HCT116 (cell line): ENCODE measurements around the gene BBS12. TPM values are rescaled to one million over a fixed set of nuclear protein-coding genes. Genes with fewer than 3 reads are reported as not detected.

Source experiments
- ATAC-seq: fragments of 200-7000 bp; cut with Tn5 transposase; 2 replicates; pipeline ENCODE4 v1.9.1; 2020; ENCODE audit warnings: mild to moderate bottlenecking, moderate library complexity
- BruUV-seq: library from RNA; stranded (reverse); fragments of 400-500 nt; replicated peaks from 2 replicates; lab custom pipeline; 2021; lab: Mats Ljungman, UMichigan
- CTCF ChIA-PET: fragments of 300-600 bp; sonication (Branson Sonifier 250); formaldehyde crosslinking; loops from one replicate; lab custom pipeline; 2021; ENCODE audit warnings: antibody characterized with exemption; lab: Charles Lee
- POLR2A ChIA-PET: fragments of 300-600, 350-600 bp; sonication (Branson Sonifier 250); formaldehyde crosslinking; loops from one replicate; lab custom pipeline; 2021; ENCODE audit warnings: antibody characterized with exemption; lab: Charles Lee
- RAD21 ChIA-PET, 2 experiments: fragments of 300-600 bp; sonication (Branson Sonifier 250); formaldehyde crosslinking; loops; one replicate each; lab custom pipeline; 2023; ENCODE audit warnings: low total read pairs in 2 of 2; ENCODE audit not compliant: uncharacterized antibody in 2 of 2, unreplicated experiment in 2 of 2, low non-redundant PET in 1 of 2; lab: Charles Lee
- DNase-seq: peaks from one replicate; pipeline ENCODE4 v3.0.0-alpha.2; 2010; ENCODE audit warnings: low read depth, low spot score
- H2AFZ ChIP-seq: fragments of 200-600 bp; shearing (Covaris generic), sonication (generic); 2 replicates; pipeline ENCODE4 v1.6.1; 2017; ENCODE audit warnings: low read depth, mixed run types, mixed read lengths, antibody characterized with exemption, low read length; ENCODE audit not compliant: poor library complexity, severe bottlenecking
- H3K27ac ChIP-seq: 2 replicates; pipeline ENCODE4 v1.5.1; 2012; ENCODE audit warnings: low read depth, low read length
- H3K27me3 ChIP-seq: fragments of 200-600 bp; sonication (generic); 2 replicates; pipeline ENCODE4 v1.6.1; 2016; ENCODE audit warnings: mixed run types, low read length, mixed read lengths; ENCODE audit not compliant: insufficient read depth
- H3K36me3 ChIP-seq, 2 experiments: fragments of 200-500 bp in 1 of 2; fragments of 200-600 bp in 1 of 2; sonication (Bioruptor generic) in 1 of 2; sonication (generic) in 1 of 2; 2 replicates each; pipeline versions ENCODE4 v1.5.1 to v1.6.1; 2014 to 2016; ENCODE audit warnings: low read length in 2 of 2, inconsistent platforms in 1 of 2, mixed read lengths in 1 of 2, mixed run types in 1 of 2; ENCODE audit not compliant: insufficient read depth in 2 of 2, control insufficient read depth in 1 of 2
- H3K4me1 ChIP-seq, 2 experiments: fragments of 200-600 bp in 1 of 2; sonication (generic) in 1 of 2; 2 replicates each; pipeline versions ENCODE4 v1.5.1 to v1.6.1; 2012 to 2017; ENCODE audit warnings: low read length in 2 of 2, inconsistent platforms in 1 of 2, mild to moderate bottlenecking in 1 of 2, mixed read lengths in 1 of 2, mixed run types in 1 of 2, moderate library complexity in 1 of 2; ENCODE audit not compliant: insufficient read depth in 2 of 2, control insufficient read depth in 1 of 2
- H3K4me2 ChIP-seq: fragments of 200-600 bp; sonication (generic); 2 replicates; pipeline ENCODE4 v1.6.1; 2017; ENCODE audit warnings: mixed run types, low read length, mixed read lengths
- H3K4me3 ChIP-seq, 2 experiments: fragments of 200-600 bp in 1 of 2; sonication (generic) in 1 of 2; replicated peaks in 1 of 2; 2 replicates each; pipeline ENCODE4 v1.5.1; 2011 to 2016; ENCODE audit warnings: low read length in 2 of 2, control low read depth in 1 of 2, low read depth in 1 of 2, mild to moderate bottlenecking in 1 of 2, mixed read lengths in 1 of 2, mixed run types in 1 of 2
- H3K79me2 ChIP-seq: fragments of 200-600 bp; sonication (generic); 2 replicates; pipeline ENCODE4 v1.6.1; 2017; ENCODE audit warnings: mild to moderate bottlenecking, mixed run types, low read length, moderate library complexity, mixed read lengths; ENCODE audit not compliant: insufficient read depth
- H3K9ac ChIP-seq: fragments of 200-600 bp; sonication (generic); 2 replicates; pipeline ENCODE4 v1.6.1; 2016; ENCODE audit warnings: low read length, mixed read lengths
- H3K9me2 ChIP-seq: fragments of 200-600 bp; sonication (generic), shearing (Covaris generic); 2 replicates; pipeline ENCODE4 v1.6.1; 2017; ENCODE audit warnings: mixed run types, mild to moderate bottlenecking, moderate library complexity; ENCODE audit not compliant: insufficient read depth
- H3K9me3 ChIP-seq, 2 experiments: fragments of 200-500 bp in 1 of 2; fragments of 200-600 bp in 1 of 2; sonication (Bioruptor generic) in 1 of 2; sonication (generic) in 1 of 2; 2 replicates each; pipeline ENCODE4 v1.6.1; 2014 to 2017; ENCODE audit warnings: low read length in 2 of 2, mixed read lengths in 2 of 2, inconsistent platforms in 1 of 2, low read depth in 1 of 2, mild to moderate bottlenecking in 1 of 2, mixed run types in 1 of 2, moderate library complexity in 1 of 2; ENCODE audit not compliant: control insufficient read depth in 1 of 2, insufficient read depth in 1 of 2
- H4K20me1 ChIP-seq: fragments of 200-600 bp; sonication (generic), shearing (Covaris generic); 2 replicates; pipeline ENCODE4 v1.6.1; 2017; ENCODE audit warnings: mixed run types, mild to moderate bottlenecking, moderate library complexity; ENCODE audit not compliant: insufficient read depth
- ELF1 ChIP-seq: IDR thresholded peaks from 2 replicates; pipeline ENCODE4 v1.6.1; 2012; ENCODE audit warnings: low read depth, borderline replicate concordance
- EZH2phosphoT487 ChIP-seq: fragments of 200-600 bp; IDR thresholded peaks from 2 replicates; pipeline ENCODE4 v1.6.1; 2018; ENCODE audit warnings: antibody characterized with exemption, borderline replicate concordance
- JUND ChIP-seq: IDR thresholded peaks from 2 replicates; pipeline ENCODE4 v1.6.1; 2012
- POLR2A ChIP-seq: IDR thresholded peaks from 2 replicates; pipeline ENCODE4 v1.7.0; 2011; ENCODE audit warnings: borderline replicate concordance; ENCODE audit not compliant: insufficient read depth, insufficient read length; ENCODE audit errors: extremely low read depth
- POLR2AphosphoS5 ChIP-seq: IDR thresholded peaks from 2 replicates; pipeline ENCODE4 v1.6.1; 2011; ENCODE audit warnings: mild to moderate bottlenecking, low read depth, low read length, moderate library complexity
- RAD21 ChIP-seq: IDR thresholded peaks from 2 replicates; pipeline ENCODE4 v1.6.1; 2012; ENCODE audit warnings: low read depth, mild to moderate bottlenecking
- TCF7L2 ChIP-seq: IDR thresholded peaks from 2 replicates; pipeline ENCODE4 v1.7.0; 2011; ENCODE audit warnings: borderline replicate concordance, inconsistent platforms; ENCODE audit not compliant: insufficient read depth, insufficient read length; ENCODE audit errors: extremely low read depth
- YY1 ChIP-seq: IDR thresholded peaks from 2 replicates; pipeline ENCODE4 v1.6.1; 2011; ENCODE audit warnings: low read length, low read depth, moderate library complexity, mild to moderate bottlenecking; ENCODE audit not compliant: insufficient replicate concordance; ENCODE audit errors: extremely low read depth
- ZFX ChIP-seq: fragments of 450-650 bp; IDR thresholded peaks from 2 replicates; pipeline ENCODE4 v1.6.1; 2017
- ZNF274 ChIP-seq: fragments of 200-500 bp; sonication (Bioruptor generic); IDR thresholded peaks from 2 replicates; pipeline ENCODE4 v1.6.1; 2014; ENCODE audit warnings: mild to moderate bottlenecking, low read depth, low read length, inconsistent platforms
- intact Hi-C: fragments of 100-400 bp; cut with micrococcal nuclease; formaldehyde crosslinking; loops from 2 replicates; pipeline ENCODE4 v1.10.0; 2022
- total RNA-seq: library from RNA; stranded (reverse); gene quantifications from one replicate; pipeline ENCODE4 v1.2.1, GENCODE V29; 2021; ENCODE audit not compliant: unreplicated experiment
- TF ChIP-seq, protein P1 (sequence below): IDR thresholded peaks from 2 replicates; pipeline ENCODE4 v1.6.1; 2011; ENCODE audit warnings: mild to moderate bottlenecking, low read length, moderate library complexity; ENCODE audit not compliant: insufficient replicate concordance; ENCODE audit errors: extremely low read depth

BBS12 gene
- total RNA-seq, 1 experiment from 2014 or later, result 2.1 TPM

DNA sequence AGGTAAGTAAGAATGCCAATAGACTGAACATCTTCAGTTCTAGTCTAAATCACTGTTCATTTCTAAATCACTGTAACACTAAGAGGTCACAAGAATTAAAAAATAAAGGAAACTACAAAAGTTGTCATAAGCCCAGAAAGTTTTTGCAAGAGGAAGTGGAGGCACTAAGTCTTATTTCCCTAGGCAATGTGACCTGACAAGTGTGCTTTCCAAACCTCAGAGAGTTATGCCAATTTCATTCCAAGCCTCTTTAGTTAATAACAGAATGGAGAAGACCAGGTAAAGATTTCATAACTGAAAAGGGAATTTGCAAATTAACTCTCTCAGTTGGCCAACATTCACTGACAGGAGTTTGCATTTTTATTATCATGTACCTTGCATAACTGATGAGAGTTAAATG is 40.5 kb downstream of the BBS12 start:
- H3K4me3 ChIP-seq, result no peak overlapping the region
- no peak overlapping the region for H2AFZ ChIP-seq
- no peak overlapping the region for H3K27ac ChIP-seq
- no peak for DNase-seq
- ChIA-PET RAD21 (no interaction called here), CTCF (interaction anchor here (1.0 kb wide), 1 partner anchor 15 kb away, joined by 3 read pairs; no protein-coding TSS in a partner anchor)
- ATAC-seq, result no peak
- intact Hi-C loops, result no loop called here
- H3K79me2 ChIP-seq, result no peaks in the 10 kb centered on the region
- no peaks in the 10 kb centered on the region for H3K9me3 ChIP-seq
- H3K4me2 ChIP-seq, result no peak overlapping the region
- no peaks in the 10 kb centered on the region for H3K9me2 ChIP-seq
- H3K36me3 ChIP-seq, result no peaks in the 10 kb centered on the region
- H4K20me1 ChIP-seq, result no peaks in the 10 kb centered on the region
- TF ChIP-seq JUND, result no peak
- TF ChIP-seq, protein P1, sequence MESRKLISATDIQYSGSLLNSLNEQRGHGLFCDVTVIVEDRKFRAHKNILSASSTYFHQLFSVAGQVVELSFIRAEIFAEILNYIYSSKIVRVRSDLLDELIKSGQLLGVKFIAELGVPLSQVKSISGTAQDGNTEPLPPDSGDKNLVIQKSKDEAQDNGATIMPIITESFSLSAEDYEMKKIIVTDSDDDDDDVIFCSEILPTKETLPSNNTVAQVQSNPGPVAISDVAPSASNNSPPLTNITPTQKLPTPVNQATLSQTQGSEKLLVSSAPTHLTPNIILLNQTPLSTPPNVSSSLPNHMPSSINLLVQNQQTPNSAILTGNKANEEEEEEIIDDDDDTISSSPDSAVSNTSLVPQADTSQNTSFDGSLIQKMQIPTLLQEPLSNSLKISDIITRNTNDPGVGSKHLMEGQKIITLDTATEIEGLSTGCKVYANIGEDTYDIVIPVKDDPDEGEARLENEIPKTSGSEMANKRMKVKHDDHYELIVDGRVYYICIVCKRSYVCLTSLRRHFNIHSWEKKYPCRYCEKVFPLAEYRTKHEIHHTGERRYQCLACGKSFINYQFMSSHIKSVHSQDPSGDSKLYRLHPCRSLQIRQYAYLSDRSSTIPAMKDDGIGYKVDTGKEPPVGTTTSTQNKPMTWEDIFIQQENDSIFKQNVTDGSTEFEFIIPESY, result no peak
- TF ChIP-seq TCF7L2, result no peak
- TF ChIP-seq EZH2phosphoT487, result no peak
- no peak for TF ChIP-seq ZFX
- TF ChIP-seq YY1, result no peak
- no peak for TF ChIP-seq ELF1
- no peak for TF ChIP-seq RAD21
- TF ChIP-seq POLR2A, result no peak
- no peak for TF ChIP-seq ZNF274
- TF ChIP-seq POLR2AphosphoS5, result no peak
- TF ChIP-seq, all 23 proteins: peak for 0
- BruUV-seq, result no TSS peak
- POLR2A ChIA-PET, result no interaction called here
- H3K9ac ChIP-seq, result no peak overlapping the region
- H3K27me3 ChIP-seq, result no peaks in the 10 kb centered on the region
- peaks cover 0 to 13% of the 10 kb centered on the region in 2 experiments; a peak in 3 of 4 replicates for H3K4me1 ChIP-seq
